C4-2B (cell line): ENCODE data around the gene APCDD1L.

Experiments
- ZFX ChIP-seq: fragments of 450-650 bp; IDR thresholded peaks from 2 replicates; pipeline ENCODE4 v1.6.1; 2017
- TF ChIP-seq, protein P1 (sequence below): fragments of 450-650 bp; conservative IDR thresholded peaks from 2 replicates; pipeline ENCODE4 v1.5.1; 2017; ENCODE audit warnings: mild to moderate bottlenecking

DNA sequence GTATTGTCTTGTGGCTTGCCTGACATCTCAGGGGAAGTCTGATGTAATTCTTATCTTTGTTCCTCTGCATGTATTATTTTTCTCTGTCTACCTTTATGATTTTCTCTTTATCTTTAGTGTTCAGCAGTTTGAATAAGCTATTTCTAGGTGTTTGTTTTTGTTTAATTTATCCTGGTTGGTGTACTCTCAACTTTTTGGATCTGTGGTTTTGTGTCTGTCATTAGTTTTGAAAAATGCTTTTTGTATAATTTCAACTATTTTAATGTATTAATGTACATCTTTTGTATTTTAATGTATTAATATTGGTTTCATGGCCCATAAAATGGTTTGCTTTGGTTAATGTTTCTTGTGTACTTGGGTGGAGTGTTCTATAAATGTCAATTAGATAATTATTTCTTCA is 15.9 kb upstream of the APCDD1L start:
- TF ChIP-seq, protein P1, sequence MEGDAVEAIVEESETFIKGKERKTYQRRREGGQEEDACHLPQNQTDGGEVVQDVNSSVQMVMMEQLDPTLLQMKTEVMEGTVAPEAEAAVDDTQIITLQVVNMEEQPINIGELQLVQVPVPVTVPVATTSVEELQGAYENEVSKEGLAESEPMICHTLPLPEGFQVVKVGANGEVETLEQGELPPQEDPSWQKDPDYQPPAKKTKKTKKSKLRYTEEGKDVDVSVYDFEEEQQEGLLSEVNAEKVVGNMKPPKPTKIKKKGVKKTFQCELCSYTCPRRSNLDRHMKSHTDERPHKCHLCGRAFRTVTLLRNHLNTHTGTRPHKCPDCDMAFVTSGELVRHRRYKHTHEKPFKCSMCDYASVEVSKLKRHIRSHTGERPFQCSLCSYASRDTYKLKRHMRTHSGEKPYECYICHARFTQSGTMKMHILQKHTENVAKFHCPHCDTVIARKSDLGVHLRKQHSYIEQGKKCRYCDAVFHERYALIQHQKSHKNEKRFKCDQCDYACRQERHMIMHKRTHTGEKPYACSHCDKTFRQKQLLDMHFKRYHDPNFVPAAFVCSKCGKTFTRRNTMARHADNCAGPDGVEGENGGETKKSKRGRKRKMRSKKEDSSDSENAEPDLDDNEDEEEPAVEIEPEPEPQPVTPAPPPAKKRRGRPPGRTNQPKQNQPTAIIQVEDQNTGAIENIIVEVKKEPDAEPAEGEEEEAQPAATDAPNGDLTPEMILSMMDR = no peak
- TF ChIP-seq ZFX = no peak
